HG03378 (cell line): ENCODE results near the gene FAIM2.

Experiments
- ATAC-seq: cut with Tn5 transposase; IDR thresholded peaks from one replicate; pipeline ENCODE4 v1.9.1; 2021; ENCODE audit warnings: mild to moderate bottlenecking, moderate library complexity; ENCODE audit not compliant: unreplicated experiment

Gene FAIM2

GRCh38 chr12:49941556-49942511 is 38.1 kb upstream of the FAIM2 start:
- no peak for ATAC-seq

DNA sequence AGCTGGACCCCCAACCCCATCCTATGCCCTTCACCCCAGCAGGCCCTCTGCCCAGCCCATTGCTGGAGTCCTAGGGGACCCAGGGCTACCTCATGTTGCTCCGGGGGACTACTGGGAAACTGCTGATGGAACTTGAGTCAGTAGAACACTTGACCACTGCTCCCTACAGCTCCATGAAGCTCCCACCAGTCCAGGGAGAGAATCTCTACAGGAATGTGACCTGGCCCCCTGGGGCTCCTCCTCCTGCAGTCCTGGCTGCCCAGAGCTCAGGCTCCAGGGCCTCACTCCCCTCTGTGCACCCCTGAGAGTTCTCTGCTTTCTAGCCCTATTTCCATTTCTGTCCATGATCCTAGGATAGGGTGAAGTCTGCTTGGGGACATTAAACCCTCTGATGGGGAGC is 36.0 kb upstream of the FAIM2 start:
- ATAC-seq = no peak

DNA sequence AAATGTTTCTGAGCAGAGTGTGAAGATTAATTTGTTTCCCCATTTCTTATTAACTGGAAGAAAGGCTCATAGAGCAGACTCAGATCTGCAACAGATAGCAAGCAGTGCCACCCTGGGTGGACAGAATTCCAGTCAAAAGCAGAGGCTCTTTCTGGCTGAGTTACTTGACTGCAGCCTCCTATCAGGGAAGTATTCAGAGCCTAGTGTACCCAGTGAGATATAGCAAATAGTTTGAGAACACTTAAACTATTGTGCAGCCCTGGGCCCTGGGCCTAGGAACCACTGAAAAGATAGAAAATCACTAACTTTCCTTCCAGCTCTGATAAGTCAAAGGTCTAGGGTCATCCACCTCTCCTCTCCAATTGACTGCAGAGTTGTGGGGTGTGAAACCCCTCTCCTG is 35.6 kb upstream of the FAIM2 start:
- ATAC-seq = no peak

- no peak for ATAC-seq
Observed at GRCh38 chr12:49937639-49938300, 34.1 kb upstream of the FAIM2 start.

DNA sequence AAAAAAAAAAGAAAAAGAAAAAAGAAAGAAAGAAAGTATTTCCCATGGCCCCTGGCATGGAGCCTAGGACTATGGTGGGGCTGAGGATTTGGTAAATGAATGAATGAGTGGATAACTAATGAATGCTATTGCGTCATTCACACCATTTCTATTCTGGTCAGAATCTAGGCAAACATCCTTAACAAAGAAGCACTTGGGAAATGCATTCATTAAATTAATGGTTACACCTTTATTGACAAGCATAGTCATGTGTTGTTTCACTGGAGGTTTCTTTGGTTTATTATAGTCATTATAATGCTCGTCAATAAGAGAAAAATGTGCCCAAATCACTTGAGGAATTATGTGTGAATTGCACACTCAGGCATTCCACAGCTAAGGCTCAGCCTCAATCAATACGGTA is 33.2 kb upstream of the FAIM2 start:
- no peak for ATAC-seq

GRCh38 chr12:49934505-49934904 is 30.8 kb upstream of the FAIM2 start:
- ATAC-seq = no peak

DNA sequence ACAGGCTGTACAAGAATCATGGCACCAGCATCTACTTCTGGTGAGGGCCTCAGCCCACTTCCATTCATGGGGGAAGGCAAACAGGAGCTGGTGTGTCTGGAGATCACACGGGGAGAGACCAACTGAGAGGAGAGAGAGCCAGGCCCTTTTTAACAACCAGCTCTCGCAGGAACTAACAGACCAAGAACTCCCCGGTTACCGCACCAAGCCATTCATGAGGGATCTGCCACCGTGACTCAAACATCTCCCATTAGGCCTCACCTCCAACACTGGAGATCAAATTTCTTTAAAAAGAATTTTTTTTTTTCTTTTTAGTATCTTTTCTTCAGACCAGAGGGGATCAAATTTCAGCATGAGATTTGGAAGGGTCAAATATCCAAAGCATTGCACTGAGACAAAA is 30.1 kb upstream of the FAIM2 start:
- ATAC-seq = no peak

- ATAC-seq = no peak
Observed at GRCh38 chr12:49932533-49933130, 28.9 kb upstream of the FAIM2 start.

GRCh38 chr12:49932023-49932422 is 28.3 kb upstream of the FAIM2 start:
- no peak for ATAC-seq

- no peak for ATAC-seq
Observed at GRCh38 chr12:49930515-49931288, 27.0 kb upstream of the FAIM2 start.

DNA sequence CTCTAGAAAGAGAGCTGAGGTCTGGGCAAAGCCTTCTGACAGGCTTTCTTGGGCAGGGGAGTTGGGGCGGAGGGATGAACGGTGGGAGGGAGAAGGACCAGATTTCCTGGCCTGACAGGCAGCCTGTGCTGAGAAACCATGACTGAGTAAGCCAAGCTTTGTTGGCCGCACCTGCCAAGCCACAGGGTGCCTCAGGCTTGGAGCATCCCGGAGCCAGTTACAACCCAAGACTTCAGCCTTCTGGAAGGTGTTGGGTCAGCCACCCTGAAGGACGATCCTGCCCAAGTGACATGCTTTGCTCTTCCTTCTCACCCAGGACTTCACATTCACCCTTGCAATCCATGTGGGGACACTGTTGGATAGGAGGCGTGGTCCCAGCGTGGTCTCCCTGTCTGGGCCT is 25.9 kb upstream of the FAIM2 start:
- ATAC-seq = no peak

- ATAC-seq = no peak
Observed at GRCh38 chr12:49928471-49928870, 24.8 kb upstream of the FAIM2 start.

DNA sequence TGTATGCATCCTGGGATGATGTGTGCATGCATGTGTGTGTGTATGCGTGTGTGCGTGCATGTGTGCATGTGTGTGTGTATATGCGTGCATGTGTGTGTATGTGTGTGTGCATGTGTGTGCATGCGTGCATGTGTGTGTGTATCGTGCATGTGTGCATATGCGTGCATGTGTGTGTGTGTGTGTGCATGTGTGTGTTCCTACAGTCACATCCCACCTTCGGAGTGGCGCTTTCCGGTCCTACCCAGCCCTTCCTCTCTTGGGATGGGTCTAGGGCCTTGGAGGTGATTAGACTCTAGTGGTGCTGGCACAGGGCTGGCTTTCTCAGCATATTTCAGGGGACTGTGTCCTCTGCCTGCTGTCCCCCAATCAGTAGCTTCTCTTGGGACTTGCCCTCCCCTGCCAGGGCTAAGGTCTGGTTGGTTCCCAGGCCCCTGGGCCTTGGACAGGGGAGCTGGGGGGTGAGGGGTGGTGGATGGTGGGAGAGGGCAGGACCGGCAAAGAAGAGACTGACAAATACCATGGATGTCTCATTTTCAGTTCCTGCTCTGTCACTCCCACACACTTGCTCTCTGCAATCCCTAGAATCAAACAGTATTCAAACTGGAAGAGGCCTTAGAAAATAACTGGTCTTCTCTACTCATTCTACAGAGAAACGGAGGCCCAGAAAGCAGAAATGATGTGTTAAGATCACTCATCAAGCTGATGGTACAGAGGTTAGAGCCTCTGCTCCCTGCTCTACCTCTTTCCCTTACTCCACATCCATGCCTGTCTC is 21.9 kb upstream of the FAIM2 start:
- ATAC-seq = no peak

DNA sequence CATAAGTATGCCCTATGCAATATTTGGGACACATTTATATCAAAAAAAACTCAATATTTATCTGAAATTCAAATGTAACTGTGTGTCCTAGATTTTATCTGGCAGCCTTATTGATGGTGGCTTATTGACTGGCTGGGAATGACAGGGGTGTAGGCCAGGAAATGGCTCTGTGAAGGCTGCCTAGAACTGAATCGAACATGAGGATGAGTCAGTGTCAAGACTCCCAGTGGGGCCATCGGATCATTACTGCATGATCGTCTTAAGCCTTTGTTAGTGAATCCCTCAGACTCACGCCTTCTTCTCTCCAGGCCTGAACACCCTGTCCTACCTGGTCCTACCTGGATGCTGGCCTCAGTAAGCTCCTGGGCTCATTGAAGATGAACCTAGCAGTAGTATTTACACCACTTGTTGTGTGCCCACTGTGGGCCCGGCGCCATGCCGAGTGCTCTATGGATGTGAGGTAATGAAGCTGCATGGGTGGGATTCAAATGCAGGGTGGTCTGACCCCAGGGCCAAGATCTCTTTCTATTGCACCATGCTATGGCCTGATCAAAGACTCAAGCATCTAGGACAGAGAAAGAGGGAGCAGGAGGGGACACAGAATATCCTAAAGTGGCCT is 21.0 kb upstream of the FAIM2 start:
- no peak for ATAC-seq

GRCh38 chr12:49923880-49924556 is 20.3 kb upstream of the FAIM2 start:
- no peak for ATAC-seq

GRCh38 chr12:49923035-49923644 is 19.4 kb upstream of the FAIM2 start:
- ATAC-seq = no peak

DNA sequence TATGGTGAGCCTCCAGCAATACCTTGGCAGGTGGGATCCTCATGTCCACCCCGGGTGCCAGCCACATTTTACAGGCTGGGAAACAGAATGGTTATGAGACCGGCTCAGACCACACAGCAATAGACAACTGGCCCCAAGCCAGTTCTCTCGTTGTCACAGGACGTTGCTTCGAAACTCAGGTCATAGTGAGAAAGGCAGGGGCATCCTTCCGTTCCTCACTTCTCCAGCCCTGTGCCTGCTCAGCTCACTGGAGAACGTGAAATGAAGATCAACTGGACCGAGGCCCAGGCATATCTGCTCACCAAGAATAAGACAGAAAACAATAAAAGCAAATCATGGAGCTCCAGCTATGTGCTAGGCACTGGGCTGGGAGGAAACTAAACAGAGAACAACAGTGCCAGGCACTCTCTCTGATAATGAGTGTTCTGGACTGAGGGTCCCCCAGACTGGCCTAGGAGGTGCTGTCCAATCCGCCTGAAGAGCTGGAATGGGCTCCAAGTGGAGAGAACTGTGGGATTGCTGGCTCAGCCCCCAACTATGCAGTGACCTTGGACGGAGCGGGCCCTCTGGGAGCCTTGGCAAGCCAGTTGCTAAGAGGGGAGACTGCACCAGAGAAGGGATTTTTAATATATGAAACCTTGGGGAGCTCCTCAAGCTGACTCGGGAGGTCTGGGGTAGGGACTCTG is 18.8 kb upstream of the FAIM2 start:
- no peak for ATAC-seq

GRCh38 chr12:49921936-49922335 is 18.2 kb upstream of the FAIM2 start:
- no peak for ATAC-seq
